NCI-H1694 (cell line): ENCODE results near the gene RFX4.
"Not testable (repeated sequence)": the region's sequence is repeated elsewhere in the genome, so short reads cannot be mapped to it uniquely, and the experiment has no call there.

Source experiments
- DNase-seq: peaks from one replicate; lab custom pipeline; 2025; lab: John Stamatoyannopoulos, UW

RFX4 gene

GRCh38 chr12:106726603-106727202 is 143.9 kb downstream of the RFX4 start:
- not testable (repeated sequence) for DNase-seq

- DNase-seq = no peak
Observed at GRCh38 chr12:106729611-106730010, 146.8 kb downstream of the RFX4 start.

GRCh38 chr12:106732890-106733289 is 150.1 kb downstream of the RFX4 start:
- no peak for DNase-seq

- DNase-seq = no peak
Observed at GRCh38 chr12:106733660-106734059, 150.9 kb downstream of the RFX4 start.

- DNase-seq = no peak
Observed at GRCh38 chr12:106736051-106736957, 153.5 kb downstream of the RFX4 start.

- DNase-seq = no peak
Observed at GRCh38 chr12:106739318-106739717, 156.5 kb downstream of the RFX4 start.

- DNase-seq = no peak
Observed at GRCh38 chr12:106739815-106740530, 157.2 kb downstream of the RFX4 start.

GRCh38 chr12:106740818-106741217 is 158.0 kb downstream of the RFX4 start:
- no peak for DNase-seq

GRCh38 chr12:106741247-106741646 is 158.4 kb downstream of the RFX4 start:
- no peak for DNase-seq

GRCh38 chr12:106743270-106743988 is 160.6 kb downstream of the RFX4 start:
- DNase-seq = no peak

GRCh38 chr12:106744600-106744999 is 161.8 kb downstream of the RFX4 start:
- no peak for DNase-seq

GRCh38 chr12:106745181-106745745 is 162.5 kb downstream of the RFX4 start:
- no peak for DNase-seq

- DNase-seq = no peak
Observed at GRCh38 chr12:106747973-106748436, 165.2 kb downstream of the RFX4 start.

GRCh38 chr12:106750524-106750923 is 167.7 kb downstream of the RFX4 start:
- no peak for DNase-seq

- DNase-seq = no peak
Observed at GRCh38 chr12:106753526-106753925, 170.7 kb downstream of the RFX4 start.

GRCh38 chr12:106754331-106754730 is 171.5 kb downstream of the RFX4 start:
- DNase-seq = no peak

GRCh38 chr12:106757623-106758348 is 175.0 kb downstream of the RFX4 start:
- DNase-seq = no peak

GRCh38 chr12:106758349-106759110 is 175.7 kb downstream of the RFX4 start:
- DNase-seq = no peak

GRCh38 chr12:106759526-106760183 is 176.9 kb downstream of the RFX4 start:
- DNase-seq = no peak

- no peak for DNase-seq
Observed at GRCh38 chr12:106760184-106760531, 177.4 kb downstream of the RFX4 start.
